Measurements from ENCODE around the gene ELMO1.

ELMO1 gene

GRCh38 chr7:36928311-36928710, 520.4 kb downstream of the ELMO1 start:
- DNase-seq, result no peak

- DNase-seq, result no peak
These were observed 523.0 kb downstream of the ELMO1 start for GRCh38 chr7:36925691-36926090.

- DNase-seq, result no peak
These were observed 523.5 kb downstream of the ELMO1 start for GRCh38 chr7:36925207-36925606.

- no peak for DNase-seq
These were observed 524.7 kb downstream of the ELMO1 start for GRCh38 chr7:36923943-36924436.

- DNase-seq, result no peak
These were observed 525.5 kb downstream of the ELMO1 start for GRCh38 chr7:36923185-36923584.

- DNase-seq, result no peak
These were observed 528.2 kb downstream of the ELMO1 start for GRCh38 chr7:36920433-36920832.

GRCh38 chr7:36919738-36920137, 528.9 kb downstream of the ELMO1 start:
- no peak for DNase-seq

GRCh38 chr7:36918591-36918990, 530.1 kb downstream of the ELMO1 start:
- no peak for DNase-seq

- no peak for DNase-seq
These were observed 532.0 kb downstream of the ELMO1 start for GRCh38 chr7:36916619-36917018.

GRCh38 chr7:36916116-36916515, 532.5 kb downstream of the ELMO1 start:
- DNase-seq, result no peak

- DNase-seq, result no peak
These were observed 536.9 kb downstream of the ELMO1 start for GRCh38 chr7:36911788-36912187.

- DNase-seq, result no peak
These were observed 537.8 kb downstream of the ELMO1 start for GRCh38 chr7:36910859-36911258.

GRCh38 chr7:36910401-36910800, 538.3 kb downstream of the ELMO1 start:
- DNase-seq, result no peak

- DNase-seq, result no peak
These were observed 541.6 kb downstream of the ELMO1 start for GRCh38 chr7:36906956-36907635.

- no peak for DNase-seq
These were observed 542.2 kb downstream of the ELMO1 start for GRCh38 chr7:36906448-36906847.

- DNase-seq, result no peak
These were observed 542.8 kb downstream of the ELMO1 start for GRCh38 chr7:36905841-36906240.

GRCh38 chr7:36904802-36905201, 543.9 kb downstream of the ELMO1 start:
- no peak for DNase-seq

GRCh38 chr7:36904101-36904500, 544.6 kb downstream of the ELMO1 start:
- DNase-seq, result no peak

- DNase-seq, result no peak
These were observed 547.5 kb downstream of the ELMO1 start for GRCh38 chr7:36900988-36901710.

- no peak for DNase-seq
These were observed 550.5 kb downstream of the ELMO1 start for GRCh38 chr7:36898186-36898585.

- DNase-seq, result no peak
These were observed 551.6 kb downstream of the ELMO1 start for GRCh38 chr7:36896956-36897590.

- DNase-seq, result no peak
These were observed 552.2 kb downstream of the ELMO1 start for GRCh38 chr7:36896418-36896817.

GRCh38 chr7:36895192-36895591, 553.5 kb downstream of the ELMO1 start:
- no peak for DNase-seq

- DNase-seq, result no peak
These were observed 554.5 kb downstream of the ELMO1 start for GRCh38 chr7:36894190-36894589.
